G401.6 (cell line): ENCODE data around the gene TDRD1.
"Not testable (repeated sequence)": the region's sequence is repeated elsewhere in the genome, so short reads cannot be mapped to it uniquely, and the experiment has no call there.

Source experiments
- FAIRE-seq: peaks from 2 replicates; lab custom pipeline; 2012; peaks lifted over from hg19 to GRCh38; lab: Jason Lieb, UNC

The TDRD1 gene

GRCh38 chr10:114179148-114179547 lies at the start of gene TDRD1:
Gene TDRD1 (plus strand): TSS chr10:114179353. CDS start chr10:114187832, 8,479 bp downstream.
- no peak for FAIRE-seq

GRCh38 chr10:114131094-114131493 lies 48.1 kb upstream of the TDRD1 start:
- FAIRE-seq, result no peak

- FAIRE-seq, result no peak
These were observed 43.7 kb upstream of the TDRD1 start for GRCh38 chr10:114135476-114135875.

GRCh38 chr10:114138581-114138980 lies 40.6 kb upstream of the TDRD1 start:
- no peak for FAIRE-seq

- FAIRE-seq, result no peak
These were observed 39.1 kb upstream of the TDRD1 start for GRCh38 chr10:114140036-114140435.

- not testable (repeated sequence) for FAIRE-seq
These were observed 38.3 kb upstream of the TDRD1 start for GRCh38 chr10:114140827-114141226.

- no peak for FAIRE-seq
These were observed 37.1 kb upstream of the TDRD1 start for GRCh38 chr10:114142018-114142417.

- FAIRE-seq, result no peak
These were observed 36.0 kb upstream of the TDRD1 start for GRCh38 chr10:114143160-114143559.

- not testable (repeated sequence) for FAIRE-seq
These were observed 29.7 kb upstream of the TDRD1 start for GRCh38 chr10:114149476-114149875.

- no peak for FAIRE-seq
These were observed 27.7 kb upstream of the TDRD1 start for GRCh38 chr10:114151486-114151885.

GRCh38 chr10:114151892-114152291 lies 27.3 kb upstream of the TDRD1 start:
- no peak for FAIRE-seq

GRCh38 chr10:114157912-114158311 lies 21.2 kb upstream of the TDRD1 start:
- FAIRE-seq, result no peak

GRCh38 chr10:114163062-114163461 lies 16.1 kb upstream of the TDRD1 start:
- no peak for FAIRE-seq

GRCh38 chr10:114166043-114166442 lies 13.1 kb upstream of the TDRD1 start:
- FAIRE-seq, result no peak

- no peak for FAIRE-seq
These were observed 12.7 kb upstream of the TDRD1 start for GRCh38 chr10:114166494-114166893.

- FAIRE-seq, result no peak
These were observed 11.2 kb upstream of the TDRD1 start for GRCh38 chr10:114167985-114168384.

- FAIRE-seq, result no peak
These were observed 10.6 kb upstream of the TDRD1 start for GRCh38 chr10:114168450-114169009.

- no peak for FAIRE-seq
These were observed 6.9 kb upstream of the TDRD1 start for GRCh38 chr10:114172216-114172615.

- FAIRE-seq, result no peak
These were observed 6.2 kb upstream of the TDRD1 start for GRCh38 chr10:114172776-114173602.

GRCh38 chr10:114173603-114173920 lies 5.6 kb upstream of the TDRD1 start:
- FAIRE-seq, result no peak

GRCh38 chr10:114173921-114174694 lies 5.0 kb upstream of the TDRD1 start, which contains the start of gene CCDC186:
Gene CCDC186 (minus strand): TSS chr10:114174203. CDS start chr10:114163268, 10,935 bp downstream.
- peak; percentile 97 for FAIRE-seq

GRCh38 chr10:114174695-114175188 lies 4.4 kb upstream of the TDRD1 start:
- FAIRE-seq, result no peak

- FAIRE-seq, result no peak
These were observed 3.5 kb upstream of the TDRD1 start for GRCh38 chr10:114175667-114176066.
